Putamen (tissue), 1 donor: ENCODE data around the gene RND3.

Experiments used
- DNase-seq: peaks from one replicate; pipeline ENCODE4 v3.0.0-alpha.2; 2016; ENCODE audit warnings: low spot score

Gene RND3

GRCh38 chr2:150438654-150439053 is 48.8 kb downstream of the RND3 start:
- DNase-seq = no peak

GRCh38 chr2:150438041-150438440 is 49.4 kb downstream of the RND3 start:
- no peak for DNase-seq

- no peak for DNase-seq
Observed at GRCh38 chr2:150432312-150432625, 55.2 kb downstream of the RND3 start.

GRCh38 chr2:150431561-150432311 is 55.7 kb downstream of the RND3 start:
- no peak for DNase-seq

GRCh38 chr2:150429384-150429961 is 58.0 kb downstream of the RND3 start:
- DNase-seq = no peak

GRCh38 chr2:150428641-150429040 is 58.8 kb downstream of the RND3 start:
- no peak for DNase-seq

- DNase-seq = no peak
Observed at GRCh38 chr2:150427298-150427697, 60.2 kb downstream of the RND3 start.

GRCh38 chr2:150426724-150427123 is 60.7 kb downstream of the RND3 start:
- no peak for DNase-seq

- DNase-seq = no peak
Observed at GRCh38 chr2:150426315-150426714, 61.2 kb downstream of the RND3 start.

- peak; percentile 6 for DNase-seq
Observed at GRCh38 chr2:150425121-150425955, 62.1 kb downstream of the RND3 start.

GRCh38 chr2:150424406-150424805 is 63.1 kb downstream of the RND3 start:
- no peak for DNase-seq

GRCh38 chr2:150421126-150421651 is 66.3 kb downstream of the RND3 start:
- DNase-seq = no peak

- no peak for DNase-seq
Observed at GRCh38 chr2:150418916-150419315, 68.6 kb downstream of the RND3 start.
